Esophagus muscularis mucosa (tissue), 4 donors: ENCODE measurements around the gene ST7L. TPM values are rescaled to one million over a fixed set of nuclear protein-coding genes. Genes with fewer than 3 reads are reported as not detected.

Experiments used
- DNase-seq: peaks from one replicate; pipeline ENCODE4 v3.0.0-alpha.2; 2017; ENCODE audit errors: extremely low spot score
- H3K27ac ChIP-seq, 4 donors: fragments of 200-600 bp; sonication (generic); replicated peaks in 1 of 4; 1 replicate in 3 of 4; 2 replicates in 1 of 4; pipeline ENCODE4 v1.5.1; 2016 to 2019; ENCODE audit warnings: mild to moderate bottlenecking in 1 of 4
- H3K27me3 ChIP-seq, 4 donors: fragments of 200-600 bp; sonication (generic); one replicate each; pipeline versions ENCODE4 v1.5.1 to v1.6.0; 2016 to 2019
- H3K36me3 ChIP-seq, 4 donors: fragments of 200-600 bp; sonication (generic); one replicate each; pipeline ENCODE4 v1.5.1; 2016 to 2019
- H3K4me1 ChIP-seq, 4 donors: fragments of 200-600 bp; sonication (generic); one replicate each; pipeline ENCODE4 v1.5.1; 2016 to 2019
- H3K4me3 ChIP-seq, 4 donors: fragments of 200-600 bp; sonication (generic); 1 replicate in 2 of 4; 2 replicates in 2 of 4; pipeline ENCODE4 v1.5.1; 2016 to 2019; ENCODE audit warnings: mild to moderate bottlenecking in 4 of 4, moderate library complexity in 1 of 4
- H3K9me3 ChIP-seq, 4 donors: fragments of 200-600 bp; sonication (generic); 1 replicate in 3 of 4; 2 replicates in 1 of 4; pipeline ENCODE4 v1.5.1; 2016 to 2019
- CTCF ChIP-seq, 3 experiments: fragments of 200-600 bp in 2 of 3; fragments of 450-650 bp in 1 of 3; sonication (generic) in 2 of 3; IDR thresholded peaks; one replicate each; pipeline ENCODE4 v1.5.1; 2017 to 2019; ENCODE audit warnings: antibody characterized with exemption in 3 of 3, mild to moderate bottlenecking in 2 of 3, moderate library complexity in 1 of 3
- EP300 ChIP-seq: sonication (generic); formaldehyde crosslinking; IDR thresholded peaks from one replicate; pipeline ENCODE4 v1.6.1; 2017; ENCODE audit warnings: antibody characterized with exemption
- POLR2A ChIP-seq: fragments of 450-650 bp; IDR thresholded peaks from one replicate; pipeline ENCODE4 v1.6.1; 2017; ENCODE audit warnings: antibody characterized with exemption, moderate library complexity, mild to moderate bottlenecking, low read depth
- POLR2AphosphoS5 ChIP-seq, 2 donors: sonication (generic); formaldehyde crosslinking; IDR thresholded peaks; one replicate each; pipeline ENCODE4 v1.6.1; 2017; ENCODE audit warnings: antibody characterized with exemption in 2 of 2
- WGBS: methylation state at CpG from one replicate; pipeline ENCODE4 v1.1.5; 2018; 5-methylcytosine and 5-hydroxymethylcytosine counted together
- intact Hi-C: fragments of 100-400 bp; cut with DNase I; formaldehyde crosslinking; loops from one replicate; pipeline ENCODE4 v1.15.1; 2023
- total RNA-seq, 4 donors: library from RNA; depleted of rRNA; stranded (reverse); fragments of >200 nt; gene quantifications; one replicate each; pipeline versions ENCODE4 v1.1.0 to v1.2.1, GENCODE V29; 2016

ST7L gene
- total RNA-seq, 4 donors from 2014 or later, result 12.9 to 23.0 (median 21.0) TPM

- no peak overlapping the region for H3K4me3 ChIP-seq
- no peaks in the 10 kb centered on the region for H3K9me3 ChIP-seq
- peaks cover 13 to 44% (median 32%) of the 10 kb centered on the region in 4 donors for H3K36me3 ChIP-seq
- H3K27ac ChIP-seq, result no peak overlapping the region
- DNase-seq, result no peak
- intact Hi-C loops, result no loop called here
- H3K27me3 ChIP-seq, result no peaks in the 10 kb centered on the region
- 57% methylated on average over 4 of the region's 4 CpGs for WGBS
- H3K4me1 ChIP-seq, result peaks cover 0 to 4% (median 0%) of the 10 kb centered on the region in 4 donors
- TF ChIP-seq POLR2A, result no peak
- TF ChIP-seq POLR2AphosphoS5 (IDR thresholded peaks at IDR 0.05), result no peak
- TF ChIP-seq CTCF (IDR thresholded peaks at IDR 0.05), result no peak
- TF ChIP-seq EP300, result no peak
Measured at GRCh38 chr1:112527266-112528010, 91.5 kb downstream of the ST7L start.

- Histone ChIP-seq H3K4me1 (peaks cover 0 to 4% (median 0%) of the 10 kb centered on the region in 4 donors), H3K36me3 (peaks cover 13 to 45% (median 38%) of the 10 kb centered on the region in 4 donors), H3K9me3 (no peaks in the 10 kb centered on the region), H3K27me3 (no peaks in the 10 kb centered on the region), H3K27ac (no peak overlapping the region), H3K4me3 (no peak overlapping the region)
- intact Hi-C loops, result no loop called here
- no peak for DNase-seq
- no peak for TF ChIP-seq POLR2A
- no peak for TF ChIP-seq CTCF (IDR thresholded peaks at IDR 0.05)
- TF ChIP-seq EP300, result no peak
- no peak for TF ChIP-seq POLR2AphosphoS5 (IDR thresholded peaks at IDR 0.05)
- 90% methylated on average over 1 of the region's 1 CpG for WGBS
Measured at GRCh38 chr1:112524986-112525385, 94.0 kb downstream of the ST7L start.

GRCh38 chr1:112524251-112524650 lies 94.7 kb downstream of the ST7L start:
- Histone ChIP-seq H3K4me1 (peaks cover 0 to 4% (median 0%) of the 10 kb centered on the region in 4 donors), H3K36me3 (peaks cover 13 to 45% (median 38%) of the 10 kb centered on the region in 4 donors), H3K4me3 (no peak overlapping the region), H3K9me3 (no peaks in the 10 kb centered on the region), H3K27ac (no peak overlapping the region), H3K27me3 (no peaks in the 10 kb centered on the region)
- 51% methylated on average over 8 of the region's 8 CpGs for WGBS
- TF ChIP-seq EP300, result no peak
- TF ChIP-seq CTCF (IDR thresholded peaks at IDR 0.05), result no peak
- TF ChIP-seq POLR2AphosphoS5 (IDR thresholded peaks at IDR 0.05), result no peak
- intact Hi-C loops, result no loop called here
- DNase-seq, result no peak

GRCh38 chr1:112522621-112523020 lies 96.3 kb downstream of the ST7L start:
- Histone ChIP-seq H3K9me3 (no peaks in the 10 kb centered on the region), H3K27me3 (no peaks in the 10 kb centered on the region), H3K36me3 (peaks cover 13 to 39% (median 32%) of the 10 kb centered on the region in 4 donors), H3K27ac (no peak overlapping the region), H3K4me1 (peaks cover 0 to 4% (median 0%) of the 10 kb centered on the region in 4 donors), H3K4me3 (no peak overlapping the region)
- intact Hi-C loops, result no loop called here
- no peak for TF ChIP-seq EP300
- no peak for TF ChIP-seq POLR2A
- no peak for TF ChIP-seq POLR2AphosphoS5 (IDR thresholded peaks at IDR 0.05)
- TF ChIP-seq CTCF (IDR thresholded peaks at IDR 0.05), result no peak
- no peak for DNase-seq
- 88% methylated on average over 1 of the region's 1 CpG for whole genome bisulfite sequencing
